HEK293T (cell line): Measurements from ENCODE around the gene RCSD1.

ENCODE experiments used
- ARNT ChIP-seq: fragments of 450-650 bp; IDR thresholded peaks from 2 replicates; pipeline ENCODE4 v1.6.1; 2017; ENCODE audit warnings: mild to moderate bottlenecking
- CTBP1 ChIP-seq: fragments of 450-650 bp; IDR thresholded peaks from 2 replicates; pipeline ENCODE4 v1.6.1; 2016; ENCODE audit warnings: borderline replicate concordance
- ELF4 ChIP-seq: fragments of 450-650 bp; IDR thresholded peaks from 2 replicates; pipeline ENCODE4 v1.6.1; 2017; ENCODE audit warnings: antibody characterized with exemption
- FOXK2 ChIP-seq: fragments of 450-650 bp; IDR thresholded peaks from 2 replicates; pipeline ENCODE4 v1.6.1; 2016; ENCODE audit warnings: mild to moderate bottlenecking
- FOXM1 ChIP-seq: fragments of 450-650 bp; IDR thresholded peaks from 2 replicates; pipeline ENCODE4 v1.6.1; 2017; ENCODE audit warnings: mild to moderate bottlenecking, borderline replicate concordance
- HDGF ChIP-seq: fragments of 450-650 bp; IDR thresholded peaks from 2 replicates; pipeline ENCODE4 v1.6.1; 2017; ENCODE audit warnings: antibody characterized with exemption, borderline replicate concordance
- LEF1 ChIP-seq: fragments of 450-650 bp; IDR thresholded peaks from 2 replicates; pipeline ENCODE4 v1.6.1; 2017; ENCODE audit warnings: mild to moderate bottlenecking, borderline replicate concordance
- NFRKB ChIP-seq: fragments of 450-650 bp; IDR thresholded peaks from 2 replicates; pipeline ENCODE4 v1.6.1; 2016; ENCODE audit warnings: mild to moderate bottlenecking, moderate library complexity
- PKNOX1 ChIP-seq: fragments of 450-650 bp; IDR thresholded peaks from 2 replicates; pipeline ENCODE4 v1.6.1; 2016
- SP1 ChIP-seq: fragments of 450-650 bp; IDR thresholded peaks from 2 replicates; pipeline ENCODE4 v1.6.1; 2017
- SUZ12 ChIP-seq: fragments of 450-650 bp; IDR thresholded peaks from 2 replicates; pipeline ENCODE4 v1.6.1; 2016; ENCODE audit warnings: mild to moderate bottlenecking
- TARDBP ChIP-seq: fragments of 450-650 bp; IDR thresholded peaks from 2 replicates; pipeline ENCODE4 v1.6.1; 2016
- ZNF384 ChIP-seq: fragments of 450-650 bp; IDR thresholded peaks from 2 replicates; pipeline ENCODE4 v1.6.1; 2016

GRCh38 chr1:167634435-167634834 is 4.4 kb downstream of the RCSD1 start:
- no peak for TF ChIP-seq SP1
- no peak for TF ChIP-seq LEF1
- no peak for TF ChIP-seq PKNOX1
- no peak for TF ChIP-seq HDGF
- peak; percentile 78; the same call in 1 of the 2 replicates for TF ChIP-seq ZNF384
- no peak for TF ChIP-seq FOXM1
- no peak for TF ChIP-seq ELF4
- no peak for TF ChIP-seq ARNT
- no peak for TF ChIP-seq NFRKB
- TF ChIP-seq SUZ12, result no peak
- TF ChIP-seq FOXK2, result no peak
- no peak; the same call in 1 of the 2 replicates for TF ChIP-seq CTBP1
- no peak for TF ChIP-seq TARDBP
